G401.6 (cell line): Measurements from ENCODE around the gene AUTS2.

Source experiments
- FAIRE-seq: peaks from 2 replicates; lab custom pipeline; 2012; peaks lifted over from hg19 to GRCh38; lab: Jason Lieb, UNC

The AUTS2 gene

GRCh38 chr7:70763961-70764691 is 1165.9 kb downstream of the AUTS2 start:
- no peak for FAIRE-seq

- no peak for FAIRE-seq
These were observed 1166.5 kb downstream of the AUTS2 start for GRCh38 chr7:70764701-70765208.

- no peak for FAIRE-seq
These were observed 1167.4 kb downstream of the AUTS2 start for GRCh38 chr7:70765651-70766050.

- no peak for FAIRE-seq
These were observed 1167.8 kb downstream of the AUTS2 start for GRCh38 chr7:70766109-70766508.

GRCh38 chr7:70766694-70767093 is 1168.4 kb downstream of the AUTS2 start:
- no peak for FAIRE-seq

GRCh38 chr7:70770154-70770553 is 1171.9 kb downstream of the AUTS2 start:
- no peak for FAIRE-seq

GRCh38 chr7:70771451-70771850 is 1173.2 kb downstream of the AUTS2 start:
- no peak for FAIRE-seq

- FAIRE-seq, result no peak
These were observed 1174.6 kb downstream of the AUTS2 start for GRCh38 chr7:70772891-70773290.

- no peak for FAIRE-seq
These were observed 1175.1 kb downstream of the AUTS2 start for GRCh38 chr7:70773406-70773805.

GRCh38 chr7:70774950-70775527 is 1176.8 kb downstream of the AUTS2 start:
- no peak for FAIRE-seq

- no peak for FAIRE-seq
These were observed 1177.4 kb downstream of the AUTS2 start for GRCh38 chr7:70775570-70776156.

- FAIRE-seq, result no peak
These were observed 1178.4 kb downstream of the AUTS2 start for GRCh38 chr7:70776627-70777101.

- FAIRE-seq, result no peak
These were observed 1179.0 kb downstream of the AUTS2 start for GRCh38 chr7:70777251-70777650.

GRCh38 chr7:70778585-70778984 is 1180.3 kb downstream of the AUTS2 start:
- FAIRE-seq, result no peak

GRCh38 chr7:70779321-70779720 is 1181.0 kb downstream of the AUTS2 start:
- FAIRE-seq, result no peak

- no peak for FAIRE-seq
These were observed 1183.6 kb downstream of the AUTS2 start for GRCh38 chr7:70781922-70782311.

GRCh38 chr7:70782796-70783195 is 1184.5 kb downstream of the AUTS2 start:
- FAIRE-seq, result no peak

- FAIRE-seq, result no peak
These were observed 1187.2 kb downstream of the AUTS2 start for GRCh38 chr7:70785427-70785826.

GRCh38 chr7:70786076-70786475 is 1187.8 kb downstream of the AUTS2 start:
- no peak for FAIRE-seq

GRCh38 chr7:70787286-70787685 is 1189.0 kb downstream of the AUTS2 start:
- FAIRE-seq, result no peak

- FAIRE-seq, result no peak
These were observed 1189.5 kb downstream of the AUTS2 start for GRCh38 chr7:70787771-70788170.

- no peak for FAIRE-seq
These were observed 1190.0 kb downstream of the AUTS2 start for GRCh38 chr7:70788276-70788675.

GRCh38 chr7:70789481-70790214 is 1191.4 kb downstream of the AUTS2 start:
- no peak for FAIRE-seq
